ENCODE measurements around the gene AKT1S1.

AKT1S1 gene

DNA sequence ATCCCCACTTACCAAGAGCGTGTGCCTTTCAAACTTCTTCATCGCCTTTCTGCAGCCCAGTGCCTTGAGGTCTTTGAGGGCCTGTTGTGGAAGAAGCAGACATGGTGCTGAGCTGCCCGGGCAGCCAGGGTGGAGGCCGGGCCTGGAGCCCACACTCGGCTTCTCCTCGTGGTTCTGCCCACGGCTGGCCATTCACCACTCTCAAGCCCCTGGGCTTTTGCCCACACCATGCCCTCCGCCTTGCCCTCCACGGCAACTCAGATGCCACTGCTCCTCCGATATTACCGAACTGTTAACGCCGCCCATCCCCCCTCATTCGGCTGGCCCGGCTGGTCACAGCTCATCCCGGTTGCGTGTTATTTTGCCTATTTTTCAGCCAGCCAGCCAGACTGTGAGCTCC, 14.2 kb upstream of the AKT1S1 start:
- Mint-ChIP-seq H3K27me3 (no peaks in the 10 kb centered on the region), H3K36me3 (ENCODE audit: low read depth) (peaks cover 5% of the 10 kb centered on the region), H3K9me3 (no peaks in the 10 kb centered on the region), H3K4me3 (no peak overlapping the region), H3K4me1 (ENCODE audit: low read depth) (peaks cover 39% of the 10 kb centered on the region), H3K27ac (no peak overlapping the region)

GRCh38 chr19:49890349-49891311, 13.5 kb upstream of the AKT1S1 start:
- peaks cover 7% of the 10 kb centered on the region for H3K36me3 Mint-ChIP-seq (ENCODE audit: low read depth)
- H3K9me3 Mint-ChIP-seq: no peaks in the 10 kb centered on the region
- peak overlapping the region; percentile 51 for H3K27ac Mint-ChIP-seq
- peak overlapping the region; percentile 64 for H3K4me3 Mint-ChIP-seq
- H3K27me3 Mint-ChIP-seq: no peaks in the 10 kb centered on the region
- H3K4me1 Mint-ChIP-seq (ENCODE audit: low read depth): peaks cover 32% of the 10 kb centered on the region

GRCh38 chr19:49889687-49890348, 12.7 kb upstream of the AKT1S1 start:
- H3K4me1 Mint-ChIP-seq (ENCODE audit: low read depth): peaks cover 24% of the 10 kb centered on the region
- H3K9me3 Mint-ChIP-seq: no peaks in the 10 kb centered on the region
- H3K27me3 Mint-ChIP-seq: no peaks in the 10 kb centered on the region
- H3K27ac Mint-ChIP-seq: peak overlapping the region; percentile 51
- peak overlapping the region; percentile 64 for H3K4me3 Mint-ChIP-seq
- peaks cover 15% of the 10 kb centered on the region for H3K36me3 Mint-ChIP-seq (ENCODE audit: low read depth)

DNA sequence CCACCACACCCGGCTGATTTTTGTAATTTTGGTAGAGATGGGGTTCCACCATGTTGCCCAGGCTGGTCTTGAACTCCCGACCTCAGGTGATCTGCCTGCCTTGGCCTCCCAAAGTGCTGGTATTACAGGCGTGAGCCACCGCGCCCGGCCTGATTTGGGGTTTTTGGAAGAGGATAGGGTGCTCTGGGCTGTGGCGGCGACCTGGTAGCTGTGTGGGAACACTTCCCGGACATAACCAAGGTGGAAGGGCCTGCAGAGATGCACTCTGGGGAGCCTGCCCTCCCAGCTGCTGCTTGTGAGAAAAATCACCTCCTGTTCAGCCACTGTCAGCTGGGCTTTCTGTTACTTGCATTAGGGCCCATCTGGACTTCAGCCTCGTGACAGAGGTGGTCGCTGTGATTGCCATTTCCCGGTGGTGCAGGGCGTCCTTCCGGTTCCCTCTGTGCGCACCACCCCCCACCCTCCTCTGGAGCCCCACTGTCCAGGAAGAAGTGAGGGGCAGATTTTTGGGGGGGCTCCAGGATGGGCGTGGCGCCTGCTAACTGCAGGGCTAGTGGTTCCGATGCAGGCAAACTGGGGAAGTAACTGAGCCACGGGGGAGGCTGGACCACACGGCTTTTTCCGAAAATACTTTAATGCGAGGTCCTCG, 12.0 kb upstream of the AKT1S1 start:
- Mint-ChIP-seq H3K36me3 (ENCODE audit: low read depth) (peaks cover 21% of the 10 kb centered on the region), H3K4me3 (no peak overlapping the region), H3K9me3 (no peaks in the 10 kb centered on the region), H3K27me3 (no peaks in the 10 kb centered on the region), H3K27ac (no peak overlapping the region), H3K4me1 (ENCODE audit: low read depth) (peaks cover 18% of the 10 kb centered on the region)

GRCh38 chr19:49888510-49888824, 11.3 kb upstream of the AKT1S1 start:
- Mint-ChIP-seq H3K36me3 (ENCODE audit: low read depth) (peaks cover 22% of the 10 kb centered on the region), H3K4me3 (no peak overlapping the region), H3K27me3 (no peaks in the 10 kb centered on the region), H3K9me3 (no peaks in the 10 kb centered on the region), H3K4me1 (ENCODE audit: low read depth) (peaks cover 15% of the 10 kb centered on the region), H3K27ac (no peak overlapping the region)

- no peaks in the 10 kb centered on the region for H3K27me3 Mint-ChIP-seq
- peaks cover 24% of the 10 kb centered on the region for H3K36me3 Mint-ChIP-seq (ENCODE audit: low read depth)
- no peak overlapping the region for H3K4me3 Mint-ChIP-seq
- no peaks in the 10 kb centered on the region for H3K9me3 Mint-ChIP-seq
- peaks cover 10% of the 10 kb centered on the region for H3K4me1 Mint-ChIP-seq (ENCODE audit: low read depth)
- no peak overlapping the region for H3K27ac Mint-ChIP-seq
Observed at GRCh38 chr19:49887665-49888509, 10.7 kb upstream of the AKT1S1 start.

DNA sequence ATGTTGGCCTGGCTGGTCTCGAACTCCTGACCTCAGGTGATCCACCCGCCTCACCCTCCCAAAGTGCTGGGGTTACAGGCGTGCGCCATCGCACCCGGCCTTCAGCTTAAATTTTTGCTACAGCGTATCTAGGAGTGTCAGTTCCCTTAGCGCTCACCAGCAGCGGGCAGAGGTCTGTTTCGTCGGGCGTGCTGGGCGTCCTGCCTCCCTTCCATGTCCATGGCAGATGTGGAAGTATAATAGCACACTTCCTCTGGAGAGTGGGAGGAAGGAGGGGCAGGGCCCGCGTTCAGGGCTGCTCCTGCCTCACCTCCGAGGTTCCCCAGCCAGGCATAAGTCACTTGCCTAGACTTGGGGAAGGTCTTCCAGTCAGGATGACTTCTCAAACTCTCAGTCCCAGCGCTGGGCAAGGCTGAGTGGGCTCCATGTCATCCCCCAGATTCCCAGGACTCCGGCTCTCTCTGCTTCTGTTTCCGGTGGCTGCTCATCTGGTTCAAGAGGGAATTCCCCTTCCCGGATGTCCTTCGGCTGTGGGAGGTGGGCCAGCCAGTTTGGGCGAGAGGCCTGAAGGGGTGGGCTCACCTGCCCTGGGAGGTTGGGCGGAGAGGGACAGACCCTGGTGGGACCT, 10.0 kb upstream of the AKT1S1 start:
- peaks cover 28% of the 10 kb centered on the region for H3K36me3 Mint-ChIP-seq (ENCODE audit: low read depth)
- no peaks in the 10 kb centered on the region for H3K9me3 Mint-ChIP-seq
- H3K4me1 Mint-ChIP-seq (ENCODE audit: low read depth): peaks cover 3% of the 10 kb centered on the region
- H3K27me3 Mint-ChIP-seq: no peaks in the 10 kb centered on the region
- H3K27ac Mint-ChIP-seq: no peak overlapping the region
- H3K4me3 Mint-ChIP-seq: no peak overlapping the region

DNA sequence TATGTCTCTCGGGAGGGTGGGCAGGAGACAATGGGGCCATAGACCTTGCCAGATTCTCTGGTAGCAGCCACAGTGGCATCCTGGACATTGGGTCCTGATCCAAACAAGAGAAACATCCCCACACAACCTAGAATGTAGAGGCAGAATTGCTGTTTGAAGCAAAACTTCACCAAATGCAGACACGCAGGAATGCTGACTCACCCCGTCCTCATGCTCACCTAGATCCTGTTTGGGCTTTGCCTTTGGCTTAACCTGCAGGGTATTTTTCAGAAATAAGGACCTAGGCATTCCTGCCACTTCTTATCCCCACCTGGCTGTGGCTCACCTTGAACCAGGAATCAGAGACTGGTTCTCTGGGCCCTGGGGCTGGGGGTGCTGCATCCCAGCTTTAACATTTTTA, 7.6 kb upstream of the AKT1S1 start:
- Mint-ChIP-seq H3K27ac (no peak overlapping the region), H3K9me3 (no peaks in the 10 kb centered on the region), H3K36me3 (ENCODE audit: low read depth) (peaks cover 40% of the 10 kb centered on the region), H3K4me3 (no peak overlapping the region), H3K4me1 (ENCODE audit: low read depth) (no peaks in the 10 kb centered on the region), H3K27me3 (no peaks in the 10 kb centered on the region)

DNA sequence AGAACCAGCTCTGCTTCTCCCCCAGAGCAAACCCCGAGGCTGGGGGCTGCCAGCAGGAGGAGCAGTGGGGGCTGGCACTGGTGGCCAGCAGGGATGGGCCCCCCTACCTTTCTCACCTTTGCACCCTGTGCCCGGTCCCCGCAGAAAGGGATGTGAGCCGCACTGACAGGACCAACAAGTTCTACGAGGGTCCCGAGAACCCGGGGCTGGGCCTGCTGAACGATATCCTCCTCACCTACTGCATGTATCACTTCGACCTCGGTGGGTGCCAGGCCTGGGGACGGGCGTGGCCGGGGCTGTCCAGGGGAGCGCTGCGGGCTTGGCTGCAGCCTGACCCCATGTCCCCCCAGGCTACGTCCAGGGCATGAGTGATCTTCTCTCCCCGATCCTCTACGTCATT, 7.0 kb upstream of the AKT1S1 start:
- H3K27ac Mint-ChIP-seq: no peak overlapping the region

GRCh38 chr19:49883094-49883493, 5.9 kb upstream of the AKT1S1 start:
- H3K27me3 Mint-ChIP-seq: no peaks in the 10 kb centered on the region
- H3K4me1 Mint-ChIP-seq (ENCODE audit: low read depth): peaks cover 15% of the 10 kb centered on the region
- no peaks in the 10 kb centered on the region for H3K9me3 Mint-ChIP-seq
- peaks cover 50% of the 10 kb centered on the region for H3K36me3 Mint-ChIP-seq (ENCODE audit: low read depth)
- no peak overlapping the region for H3K27ac Mint-ChIP-seq
- H3K4me3 Mint-ChIP-seq: no peak overlapping the region

More for the DNA sequence above, 7.0 kb upstream of the AKT1S1 start:
- Mint-ChIP-seq H3K9me3 (no peaks in the 10 kb centered on the region), H3K4me1 (ENCODE audit: low read depth) (peaks cover 5% of the 10 kb centered on the region), H3K4me3 (no peak overlapping the region), H3K27me3 (no peaks in the 10 kb centered on the region), H3K36me3 (ENCODE audit: low read depth) (peaks cover 45% of the 10 kb centered on the region)

DNA sequence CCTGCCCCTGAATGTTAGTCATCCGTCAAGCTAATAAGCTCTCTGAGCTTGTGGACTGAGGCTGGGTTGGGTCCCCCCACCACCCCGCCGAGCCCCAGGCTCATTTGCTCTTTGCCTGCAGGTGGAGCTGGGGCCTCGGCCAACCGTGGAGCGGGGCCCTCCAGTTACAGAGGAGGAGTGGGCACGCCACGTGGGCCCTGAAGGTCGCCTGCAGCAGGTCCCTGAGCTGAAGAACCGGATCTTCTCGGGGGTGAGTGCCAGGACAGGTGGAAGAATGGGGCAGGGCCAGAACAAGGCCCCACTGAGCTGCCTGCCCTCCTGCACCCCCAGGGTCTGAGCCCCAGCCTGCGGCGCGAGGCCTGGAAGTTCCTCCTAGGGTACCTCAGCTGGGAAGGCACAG, 5.5 kb upstream of the AKT1S1 start:
- Mint-ChIP-seq H3K4me1 (ENCODE audit: low read depth) (peaks cover 18% of the 10 kb centered on the region), H3K9me3 (no peaks in the 10 kb centered on the region), H3K27me3 (no peaks in the 10 kb centered on the region), H3K4me3 (no peak overlapping the region), H3K36me3 (ENCODE audit: low read depth) (peaks cover 52% of the 10 kb centered on the region), H3K27ac (no peak overlapping the region)

GRCh38 chr19:49881672-49882394, 4.7 kb upstream of the AKT1S1 start:
- Mint-ChIP-seq H3K9me3 (no peaks in the 10 kb centered on the region), H3K4me3 (no peak overlapping the region), H3K27me3 (no peaks in the 10 kb centered on the region), H3K36me3 (ENCODE audit: low read depth) (peaks cover 52% of the 10 kb centered on the region), H3K27ac (no peak overlapping the region), H3K4me1 (ENCODE audit: low read depth) (peaks cover 18% of the 10 kb centered on the region)

- Mint-ChIP-seq H3K36me3 (ENCODE audit: low read depth) (peaks cover 48% of the 10 kb centered on the region), H3K27me3 (no peaks in the 10 kb centered on the region), H3K9me3 (no peaks in the 10 kb centered on the region), H3K27ac (no peak overlapping the region), H3K4me1 (ENCODE audit: low read depth) (peaks cover 18% of the 10 kb centered on the region), H3K4me3 (no peak overlapping the region)
Observed at GRCh38 chr19:49881186-49881585, 4.0 kb upstream of the AKT1S1 start.
